B cell (primary cell): ENCODE results near the gene LEMD1. TPM values are rescaled to one million over a fixed set of nuclear protein-coding genes. Genes with fewer than 3 reads are reported as not detected.

Source experiments
- ATAC-seq: fragments of 200-7000 bp; cut with Tn5 transposase; one replicate; pipeline ENCODE4 v1.10.0; 2021; ENCODE audit warnings: low read depth, mild to moderate bottlenecking, moderate number of reproducible peaks, moderate library complexity
- CTCF ChIA-PET: fragments of 350-600 bp; sonication (Branson Sonifier 250); formaldehyde crosslinking; loops from one replicate; lab custom pipeline; 2021; ENCODE audit warnings: antibody characterized with exemption, inconsistent platforms; lab: Charles Lee
- POLR2A ChIA-PET: fragments of 350-600 bp; sonication (Branson Sonifier 250); formaldehyde crosslinking; loops from one replicate; lab custom pipeline; 2021; ENCODE audit warnings: antibody characterized with exemption; lab: Charles Lee
- DNase-seq: peaks from one replicate; pipeline ENCODE4 v3.0.0; 2013
- H2AFZ ChIP-seq: 2 replicates; pipeline ENCODE4 v1.6.1; 2012; ENCODE audit warnings: mild to moderate bottlenecking, low read depth, low read length; ENCODE audit not compliant: insufficient read depth, poor library complexity, severe bottlenecking
- H3K27ac ChIP-seq, 2 donors: 1 replicate in 1 of 2; 2 replicates in 1 of 2; pipeline ENCODE4 v1.5.1; 2012 to 2013; ENCODE audit warnings: low read length in 2 of 2, mild to moderate bottlenecking in 2 of 2, moderate library complexity in 1 of 2
- H3K27me3 ChIP-seq, 4 experiments: fragments of 200-600 bp in 1 of 4; sonication (generic) in 1 of 4; replicated peaks in 1 of 4; 1 replicate in 2 of 4; 2 replicates in 2 of 4; pipeline versions ENCODE4 v1.6.1 to v1.7.0; 2013 to 2016; ENCODE audit warnings: low read length in 3 of 4, mild to moderate bottlenecking in 2 of 4, mixed read lengths in 1 of 4, moderate library complexity in 1 of 4; ENCODE audit not compliant: insufficient read depth in 4 of 4, control insufficient read depth in 3 of 4; ENCODE audit errors: control extremely low read depth in 1 of 4
- H3K36me3 ChIP-seq, 2 experiments: replicated peaks in 1 of 2; 1 replicate in 1 of 2; 2 replicates in 1 of 2; pipeline versions ENCODE4 v1.6.1 to v1.7.1; 2013; ENCODE audit warnings: low read length in 1 of 2; ENCODE audit not compliant: insufficient read depth in 2 of 2, control insufficient read depth in 1 of 2; ENCODE audit errors: control extremely low read depth in 1 of 2, extremely low read depth in 1 of 2
- H3K4me1 ChIP-seq, 2 donors: fragments of 200-600 bp in 1 of 2; sonication (generic) in 1 of 2; 1 replicate in 1 of 2; 2 replicates in 1 of 2; pipeline versions ENCODE4 v1.5.1 to v1.6.1; 2013 to 2017; ENCODE audit warnings: low read length in 2 of 2; ENCODE audit not compliant: control insufficient read depth in 2 of 2, insufficient read depth in 2 of 2
- H3K4me2 ChIP-seq: replicated peaks from 2 replicates; pipeline ENCODE3; 2012; ENCODE audit warnings: mild to moderate bottlenecking, low read depth, low read length; ENCODE audit not compliant: poor library complexity, severe bottlenecking
- H3K4me3 ChIP-seq, 5 experiments: fragments of 200-600 bp in 1 of 5; sonication (generic) in 1 of 5; 1 replicate in 3 of 5; 2 replicates in 2 of 5; pipeline versions ENCODE4 v1.5.1 to v1.7.0; 2011 to 2016; ENCODE audit warnings: low read length in 4 of 5, mild to moderate bottlenecking in 4 of 5, low read depth in 2 of 5, control low read depth in 1 of 5, moderate library complexity in 1 of 5; ENCODE audit not compliant: insufficient read depth in 1 of 5; ENCODE audit errors: control extremely low read depth in 1 of 5, extremely low read depth in 1 of 5
- H3K79me2 ChIP-seq: fragments of 200-600 bp; sonication (generic); one replicate; pipeline ENCODE4 v1.6.0; 2016; ENCODE audit warnings: low read length; ENCODE audit not compliant: control insufficient read depth, insufficient read depth
- H3K9ac ChIP-seq: fragments of 200-600 bp; sonication (generic); 2 replicates; pipeline ENCODE4 v1.6.1; 2017; ENCODE audit warnings: mild to moderate bottlenecking, low read length, moderate library complexity
- H3K9me3 ChIP-seq, 3 donors: one replicate each; pipeline versions ENCODE4 v1.6.1 to v1.7.1; 2013; ENCODE audit warnings: low read length in 2 of 3; ENCODE audit not compliant: control insufficient read depth in 2 of 3, insufficient read depth in 1 of 3; ENCODE audit errors: control extremely low read depth in 1 of 3
- H4K20me1 ChIP-seq: 2 replicates; pipeline ENCODE4 v1.6.0; 2012; ENCODE audit warnings: mild to moderate bottlenecking, low read length; ENCODE audit not compliant: insufficient read depth, control insufficient read depth, poor library complexity, severe bottlenecking
- H3K27ac Mint-ChIP-seq: one replicate; pipeline ENCODE4 v1.8.0; 2021; ENCODE audit warnings: mixed read lengths
- H3K27me3 Mint-ChIP-seq: one replicate; pipeline ENCODE4 v1.8.0; 2021; ENCODE audit warnings: mixed read lengths
- H3K4me1 Mint-ChIP-seq: one replicate; pipeline ENCODE4 v1.8.0; 2021; ENCODE audit warnings: mixed read lengths
- H3K4me3 Mint-ChIP-seq: one replicate; pipeline ENCODE4 v1.8.0; 2021; ENCODE audit warnings: mixed read lengths
- H3K9me3 Mint-ChIP-seq: one replicate; pipeline ENCODE4 v1.8.0; 2022; ENCODE audit warnings: mixed read lengths; ENCODE audit not compliant: insufficient read depth
- EZH2 ChIP-seq: IDR thresholded peaks from 2 replicates; pipeline ENCODE4 v1.6.1; 2012; ENCODE audit warnings: borderline replicate concordance, low read depth, mild to moderate bottlenecking, moderate library complexity, low read length; ENCODE audit not compliant: insufficient read depth, poor library complexity, severe bottlenecking
- WGBS: methylation state at CpG from one replicate; pipeline ENCODE4 v1.1.5; 2013; ENCODE audit warnings: missing lambda C conversion rate; ENCODE audit not compliant: insufficient coverage; 5-methylcytosine and 5-hydroxymethylcytosine counted together
- intact Hi-C: fragments of 100-400 bp; cut with micrococcal nuclease; formaldehyde crosslinking; loops from one replicate; pipeline ENCODE4 v1.10.0; 2022
- polyA plus RNA-seq: library from polyadenylated mRNA; depleted of rRNA; stranded (reverse); fragments of >200 nt; gene quantifications from 2 replicates; pipeline ENCODE4 v1.2.3, GENCODE V29; 2012
- total RNA-seq, 2 donors: library from RNA; stranded (reverse); fragments of 120-200 nt in 1 of 2; gene quantifications; 1 replicate in 1 of 2; 2 replicates in 1 of 2; pipeline versions ENCODE4 v1.2.3 to v1.2.4, GENCODE V29; 2013 to 2022
- TF ChIP-seq, protein P1 (sequence below): fragments of 200-600 bp; IDR thresholded peaks from one replicate; pipeline ENCODE4 v1.8.0; 2022; ENCODE audit warnings: antibody characterized with exemption, mild to moderate bottlenecking

The LEMD1 gene
- total and polyA plus RNA-seq, 2 donors (not counting 1 experiment from before 2014, with no cell fraction given): 0.57 TPM; not detected in 1

DNA sequence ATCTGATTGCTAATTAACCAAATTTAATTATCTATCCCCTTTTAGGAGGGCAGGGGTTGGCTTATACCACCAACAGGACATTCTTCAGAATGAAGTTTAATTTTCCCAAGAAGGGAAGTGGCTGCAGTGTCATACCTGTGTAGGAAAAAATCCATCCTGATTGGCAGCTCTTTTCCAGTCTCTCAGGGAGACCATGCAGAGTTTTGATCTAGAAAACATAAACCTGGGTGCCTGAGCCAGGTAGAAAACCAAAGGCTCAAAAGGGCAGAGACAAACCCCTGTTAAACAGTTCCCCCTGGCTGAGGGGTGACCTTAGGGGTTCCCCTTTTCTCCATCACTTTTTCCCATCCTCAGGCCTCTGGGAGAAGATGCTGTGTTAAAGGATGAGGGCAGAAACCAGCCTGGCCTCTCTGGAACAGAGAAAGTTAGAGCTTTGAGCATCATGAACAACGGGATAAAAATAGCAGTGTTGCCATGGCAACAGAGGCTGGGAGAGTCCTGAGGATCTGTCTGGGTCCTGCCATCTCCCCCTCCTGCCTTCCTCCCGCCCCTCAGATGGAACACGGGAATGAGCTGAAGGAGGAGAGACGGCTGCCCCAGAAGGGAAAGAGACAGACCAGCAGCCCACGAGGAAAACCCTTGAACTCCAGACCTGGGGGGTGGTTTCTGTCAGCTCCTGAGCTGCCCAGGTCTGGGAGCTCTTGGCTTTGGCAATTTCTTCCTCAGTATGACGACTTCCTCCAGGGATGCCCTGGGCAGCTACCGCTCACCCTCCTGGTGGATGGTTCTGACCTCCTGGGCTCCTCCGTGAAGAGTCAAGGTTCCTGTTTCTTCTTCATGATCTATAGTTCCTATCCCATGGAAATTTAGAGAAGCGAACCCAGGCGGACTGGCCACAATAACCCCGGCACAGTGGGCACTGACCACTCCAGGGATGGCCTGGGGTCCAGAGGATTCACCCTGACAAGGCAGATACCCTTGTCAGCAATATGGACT, 14.0 kb upstream of the LEMD1 start:
- no peak for ATAC-seq
- H3K9me3 Mint-ChIP-seq: no peaks in the 10 kb centered on the region
- Histone ChIP-seq H2AFZ (no peak overlapping the region), H3K27me3 (no peaks in the 10 kb centered on the region), H3K36me3 (no peaks in the 10 kb centered on the region), H3K27ac (no peak overlapping the region), H3K4me1 (peaks cover 35 to 48% of the 10 kb centered on the region in 2 donors), H3K9me3 (peaks cover 0 to under 1% (median 0%) of the 10 kb centered on the region in 3 donors), H3K9ac (no peak overlapping the region), H4K20me1 (no peaks in the 10 kb centered on the region), H3K4me2 (peak overlapping the region; percentile 43), H3K79me2 (no peaks in the 10 kb centered on the region), H3K4me3 (peak overlapping the region in 1 of 5 experiments; percentile 21)
- H3K27me3 Mint-ChIP-seq: no peaks in the 10 kb centered on the region
- no peak overlapping the region for H3K4me3 Mint-ChIP-seq
- TF ChIP-seq, protein P1, sequence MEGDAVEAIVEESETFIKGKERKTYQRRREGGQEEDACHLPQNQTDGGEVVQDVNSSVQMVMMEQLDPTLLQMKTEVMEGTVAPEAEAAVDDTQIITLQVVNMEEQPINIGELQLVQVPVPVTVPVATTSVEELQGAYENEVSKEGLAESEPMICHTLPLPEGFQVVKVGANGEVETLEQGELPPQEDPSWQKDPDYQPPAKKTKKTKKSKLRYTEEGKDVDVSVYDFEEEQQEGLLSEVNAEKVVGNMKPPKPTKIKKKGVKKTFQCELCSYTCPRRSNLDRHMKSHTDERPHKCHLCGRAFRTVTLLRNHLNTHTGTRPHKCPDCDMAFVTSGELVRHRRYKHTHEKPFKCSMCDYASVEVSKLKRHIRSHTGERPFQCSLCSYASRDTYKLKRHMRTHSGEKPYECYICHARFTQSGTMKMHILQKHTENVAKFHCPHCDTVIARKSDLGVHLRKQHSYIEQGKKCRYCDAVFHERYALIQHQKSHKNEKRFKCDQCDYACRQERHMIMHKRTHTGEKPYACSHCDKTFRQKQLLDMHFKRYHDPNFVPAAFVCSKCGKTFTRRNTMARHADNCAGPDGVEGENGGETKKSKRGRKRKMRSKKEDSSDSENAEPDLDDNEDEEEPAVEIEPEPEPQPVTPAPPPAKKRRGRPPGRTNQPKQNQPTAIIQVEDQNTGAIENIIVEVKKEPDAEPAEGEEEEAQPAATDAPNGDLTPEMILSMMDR: no peak
- TF ChIP-seq EZH2: no peak
- CTCF ChIA-PET: interaction anchor here (0.6 to 17.1 kb wide), 4 partner anchors 9 to 313 kb away, joined by 3 to 134 read pairs (median 3); no protein-coding TSS in a partner anchor
- intact Hi-C loops: no loop called here
- no peak for DNase-seq
- H3K27ac Mint-ChIP-seq: peak overlapping the region; percentile 56
- peaks cover 60% of the 10 kb centered on the region for H3K4me1 Mint-ChIP-seq
- 77% methylated on average over 9 of the region's 11 CpGs for WGBS
- POLR2A ChIA-PET: no interaction called here

DNA sequence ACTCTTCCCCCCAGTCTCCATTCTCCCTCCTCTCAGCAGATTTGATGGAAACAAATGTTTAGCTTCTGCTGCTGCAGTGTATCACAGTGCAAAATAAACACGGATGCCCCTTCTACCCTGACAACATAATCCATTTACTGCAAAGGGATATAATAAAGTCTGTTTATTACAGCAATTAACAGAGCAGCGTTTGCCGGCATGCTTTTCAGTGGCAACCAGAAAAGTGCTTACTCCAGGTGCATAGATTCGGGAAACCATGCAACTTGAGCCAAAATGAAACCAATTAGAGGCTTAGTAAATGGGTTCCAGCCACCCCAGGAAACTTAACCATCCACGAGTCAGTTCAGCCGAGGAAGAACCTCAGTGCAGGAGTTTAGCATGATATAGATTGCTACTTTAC, 12.9 kb upstream of the LEMD1 start:
- POLR2A ChIA-PET: no interaction called here
- no peak for TF ChIP-seq EZH2
- TF ChIP-seq, protein P1: no peak
- DNase-seq (no peak), ATAC-seq (no peak)
- no peak overlapping the region for H3K4me3 Mint-ChIP-seq
- intact Hi-C loops: no loop called here
- Histone ChIP-seq H2AFZ (no peak overlapping the region), H3K79me2 (no peaks in the 10 kb centered on the region), H3K27ac (no peak overlapping the region), H3K27me3 (no peaks in the 10 kb centered on the region), H3K4me2 (peak overlapping the region; percentile 43), H3K4me1 (peaks cover 31 to 46% of the 10 kb centered on the region in 2 donors), H3K9ac (no peak overlapping the region), H3K36me3 (no peaks in the 10 kb centered on the region), H3K4me3 (no peak overlapping the region), H4K20me1 (no peaks in the 10 kb centered on the region), H3K9me3 (no peaks in the 10 kb centered on the region)
- 83% methylated on average over 3 of the region's 6 CpGs for WGBS
- no peaks in the 10 kb centered on the region for H3K9me3 Mint-ChIP-seq
- CTCF ChIA-PET: interaction anchor here (17.1 kb wide), 1 partner anchor 52 kb away, joined by 134 read pairs; no protein-coding TSS in a partner anchor
- peaks cover 58% of the 10 kb centered on the region for H3K4me1 Mint-ChIP-seq
- H3K27ac Mint-ChIP-seq: no peak overlapping the region
- no peaks in the 10 kb centered on the region for H3K27me3 Mint-ChIP-seq
